Activated naive CD8-positive, alpha-beta T cell (primary cell): ENCODE data around the gene TMEM187.

ENCODE experiments used
- H3K27ac Mint-ChIP-seq: one replicate; pipeline ENCODE4 v1.8.0; 2021; ENCODE audit warnings: mixed read lengths
- H3K27me3 Mint-ChIP-seq: one replicate; pipeline ENCODE4 v1.8.0; 2021; ENCODE audit warnings: mixed read lengths
- H3K36me3 Mint-ChIP-seq: one replicate; pipeline ENCODE4 v1.8.0; 2021; ENCODE audit warnings: mixed read lengths
- H3K4me1 Mint-ChIP-seq: one replicate; pipeline ENCODE4 v1.8.0; 2021; ENCODE audit warnings: low read depth, mixed read lengths
- H3K4me3 Mint-ChIP-seq: one replicate; pipeline ENCODE4 v1.8.0; 2021; ENCODE audit warnings: mild to moderate bottlenecking, mixed read lengths
- H3K9me3 Mint-ChIP-seq: one replicate; pipeline ENCODE4 v1.8.0; 2021; ENCODE audit warnings: low read depth, mixed read lengths

The TMEM187 gene

DNA sequence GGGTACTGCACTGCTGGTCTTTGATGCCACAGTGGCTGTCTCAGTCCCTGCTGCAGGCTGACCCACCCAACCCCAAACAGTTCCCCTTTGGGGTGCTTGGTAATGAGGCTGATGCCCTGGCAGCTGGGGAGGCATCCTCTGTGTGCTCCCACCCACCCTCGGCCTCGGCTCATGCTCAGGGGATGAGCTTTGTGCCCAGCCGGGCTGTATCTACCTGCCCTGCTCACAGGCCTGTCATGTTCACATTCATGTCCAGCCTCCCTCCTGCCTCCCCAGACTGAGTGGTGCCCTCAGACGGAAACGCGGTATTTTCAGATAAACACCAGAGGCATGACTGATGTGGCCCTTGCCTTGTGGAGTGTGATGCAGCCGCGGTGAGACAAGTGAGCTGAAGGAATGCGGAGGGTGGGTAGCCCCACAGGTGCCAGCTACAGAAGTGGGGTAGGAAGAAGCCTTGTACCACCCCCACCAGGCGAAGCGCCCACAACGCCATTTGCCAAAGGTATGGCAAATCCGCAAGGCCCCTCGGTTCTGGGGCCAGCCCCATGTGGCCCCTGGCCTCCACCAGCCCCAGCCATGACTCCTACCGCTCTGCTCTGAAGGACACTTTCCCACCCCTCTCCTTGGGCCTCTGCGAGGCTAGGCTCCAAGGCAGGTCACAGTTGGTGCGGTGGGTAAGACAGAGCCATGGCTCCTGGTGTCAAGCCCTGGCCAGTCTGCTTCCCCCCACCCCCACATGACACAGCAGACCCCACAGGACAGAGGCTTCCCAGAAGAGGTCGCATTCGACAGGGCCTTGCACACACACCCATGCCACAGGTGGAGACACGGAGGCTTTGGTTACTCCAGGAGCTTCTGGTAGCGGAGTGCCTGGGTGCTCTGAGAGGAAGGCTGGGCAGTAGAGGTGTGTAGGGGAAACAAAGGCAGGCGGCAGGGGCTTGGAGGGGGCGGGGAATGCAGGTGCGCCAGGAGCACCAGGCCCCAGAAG is 26.3 kb upstream of the TMEM187 start:
- Mint-ChIP-seq H3K27me3 (no peaks in the 10 kb centered on the region), H3K27ac (no peak overlapping the region), H3K4me1 (peaks cover 19% of the 10 kb centered on the region), H3K36me3 (no peaks in the 10 kb centered on the region), H3K4me3 (peak overlapping the region; percentile 20), H3K9me3 (no peaks in the 10 kb centered on the region)

GRCh38 chrX:153947009-153947769 is 25.4 kb upstream of the TMEM187 start:
- H3K36me3 Mint-ChIP-seq: no peaks in the 10 kb centered on the region
- H3K27ac Mint-ChIP-seq: peak overlapping the region; percentile 86
- H3K27me3 Mint-ChIP-seq: no peaks in the 10 kb centered on the region
- H3K9me3 Mint-ChIP-seq: no peaks in the 10 kb centered on the region
- peaks cover 18% of the 10 kb centered on the region for H3K4me1 Mint-ChIP-seq
- H3K4me3 Mint-ChIP-seq: peak overlapping the region; percentile 24

DNA sequence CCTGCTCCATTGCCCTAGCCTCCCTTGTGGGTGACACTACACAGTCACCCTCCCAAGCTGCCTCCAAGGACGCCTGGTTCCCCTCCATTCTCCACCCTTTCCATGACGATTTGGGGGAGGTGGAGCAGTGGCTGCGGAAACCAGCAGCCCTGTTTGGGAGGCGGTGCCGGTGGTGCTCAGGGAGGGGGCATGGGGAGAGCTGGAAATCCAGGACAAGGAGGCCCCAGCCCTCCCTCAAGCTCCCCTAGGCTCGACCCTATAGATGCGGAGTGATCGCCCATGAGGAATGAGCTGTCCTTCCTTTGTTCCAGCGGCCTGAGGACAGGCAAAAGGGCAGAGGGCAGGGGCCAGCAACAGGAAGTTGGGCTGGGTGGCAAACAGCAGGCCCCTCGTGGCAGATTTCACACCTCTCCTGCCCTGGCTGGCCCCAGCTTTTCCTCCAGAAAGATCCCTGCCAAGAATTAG is 24.5 kb upstream of the TMEM187 start:
- H3K36me3 Mint-ChIP-seq: no peaks in the 10 kb centered on the region
- H3K27ac Mint-ChIP-seq: peak overlapping the region; percentile 86
- H3K9me3 Mint-ChIP-seq: no peaks in the 10 kb centered on the region
- no peaks in the 10 kb centered on the region for H3K27me3 Mint-ChIP-seq
- peaks cover 18% of the 10 kb centered on the region for H3K4me1 Mint-ChIP-seq
- no peak overlapping the region for H3K4me3 Mint-ChIP-seq

DNA sequence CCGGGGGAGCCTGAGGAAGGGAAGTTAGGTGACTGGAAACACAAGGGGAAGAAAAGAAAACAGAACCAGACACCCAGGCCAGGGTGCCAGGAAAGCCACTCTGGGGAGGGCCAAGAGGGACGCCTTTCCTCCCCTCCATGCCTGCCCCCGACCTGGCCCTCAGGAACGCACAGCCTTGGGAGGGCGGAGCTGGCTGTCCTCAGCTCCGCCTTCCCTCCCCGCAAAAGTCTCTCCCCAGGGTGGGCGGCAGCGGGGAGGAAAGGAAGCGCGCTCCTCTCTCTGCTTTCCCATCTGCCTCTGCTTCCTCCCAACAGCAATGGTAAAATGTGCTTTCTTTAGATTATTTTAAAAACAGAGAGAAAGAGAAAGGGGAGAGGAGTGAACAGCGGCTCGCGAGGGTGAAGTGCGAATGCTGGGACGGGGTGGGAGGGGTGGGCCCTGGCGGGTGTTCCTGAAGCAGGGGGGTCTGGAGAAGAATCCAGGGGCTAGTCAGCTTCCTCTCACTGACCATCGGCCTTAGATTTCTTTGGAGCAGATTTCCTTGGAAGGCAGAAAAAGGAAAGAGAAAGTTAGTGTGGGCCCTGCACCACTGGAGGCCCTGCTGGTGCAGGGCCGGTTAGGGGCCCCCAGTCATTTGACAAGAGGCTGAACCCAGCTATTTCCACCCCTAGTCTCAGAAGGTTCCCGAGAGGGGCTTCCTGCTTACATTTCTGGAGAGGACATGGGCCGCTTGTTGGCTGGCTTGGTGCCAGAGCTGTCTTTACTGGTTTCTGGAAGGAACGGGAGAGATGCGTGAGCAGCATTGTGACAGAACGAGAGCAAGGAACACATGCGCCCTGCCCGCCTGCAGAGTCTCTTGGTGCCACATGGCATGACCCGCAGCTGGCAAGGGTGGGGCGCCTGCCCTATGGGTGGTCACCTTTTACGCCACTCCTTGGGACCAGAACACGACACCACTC is 23.4 kb upstream of the TMEM187 start:
- peaks cover 17% of the 10 kb centered on the region for H3K4me1 Mint-ChIP-seq
- H3K27me3 Mint-ChIP-seq: no peaks in the 10 kb centered on the region
- no peaks in the 10 kb centered on the region for H3K9me3 Mint-ChIP-seq
- H3K4me3 Mint-ChIP-seq: peak overlapping the region; percentile 27
- no peaks in the 10 kb centered on the region for H3K36me3 Mint-ChIP-seq
- peak overlapping the region; percentile 76 for H3K27ac Mint-ChIP-seq

DNA sequence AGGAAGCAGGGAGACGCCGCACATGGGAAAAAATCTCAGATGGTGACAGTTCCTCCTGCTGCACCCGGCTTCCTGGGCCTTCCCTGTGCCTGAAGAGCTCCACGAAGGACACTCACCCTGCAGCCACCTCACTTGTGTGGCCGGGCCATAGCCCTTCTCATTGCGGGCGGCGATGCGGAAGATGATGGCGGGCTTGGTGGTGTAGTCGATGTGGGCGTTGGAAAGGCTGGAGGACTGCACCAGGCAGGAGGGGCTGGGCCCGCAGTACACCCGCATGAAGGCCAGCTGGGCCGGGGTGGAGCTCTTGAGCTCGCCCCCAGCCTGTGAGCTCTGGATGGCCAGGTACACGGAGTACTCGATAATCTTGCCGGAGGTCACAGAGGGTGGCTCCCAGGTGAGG is 22.4 kb upstream of the TMEM187 start:
- Mint-ChIP-seq H3K4me1 (peaks cover 17% of the 10 kb centered on the region), H3K4me3 (no peak overlapping the region), H3K27ac (no peak overlapping the region), H3K27me3 (no peaks in the 10 kb centered on the region), H3K36me3 (no peaks in the 10 kb centered on the region), H3K9me3 (no peaks in the 10 kb centered on the region)

DNA sequence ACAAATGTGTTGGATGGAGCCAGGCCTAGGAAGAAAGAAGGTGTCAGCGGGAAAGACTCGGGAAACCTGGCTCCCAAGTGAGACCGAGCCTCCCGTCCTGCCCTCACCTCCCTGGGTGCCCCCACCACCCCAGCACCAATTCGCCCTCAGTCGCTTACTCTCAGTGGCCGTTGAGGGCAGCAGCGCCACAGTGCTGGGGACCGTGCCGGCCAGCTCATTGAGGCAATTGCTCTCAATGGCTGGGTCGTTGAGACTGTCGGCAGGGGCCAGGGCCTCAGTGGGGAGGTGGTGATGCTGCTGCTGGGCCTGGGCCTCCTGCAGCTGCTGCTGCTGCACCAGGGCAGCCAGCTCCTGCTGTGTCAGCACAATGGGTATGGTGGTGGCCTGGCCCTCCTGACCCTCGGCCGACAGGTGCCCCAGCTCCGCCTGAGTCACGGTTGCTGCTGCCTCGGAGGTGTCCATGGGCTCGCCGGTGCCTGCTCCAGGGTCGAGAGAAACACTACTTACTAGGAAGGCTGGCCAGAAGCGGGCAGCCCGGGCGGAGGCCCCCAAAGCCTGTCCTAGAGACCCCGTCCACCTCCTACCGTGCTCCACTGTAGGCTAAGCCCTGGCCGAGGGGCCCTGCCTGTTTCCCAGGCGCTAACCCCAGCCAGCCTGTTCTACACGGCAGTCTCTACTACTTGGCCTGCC is 20.7 kb upstream of the TMEM187 start:
- no peak overlapping the region for H3K27ac Mint-ChIP-seq

GRCh38 chrX:153952373-153953026 is 20.1 kb upstream of the TMEM187 start:
- Mint-ChIP-seq H3K4me1 (peaks cover 14% of the 10 kb centered on the region), H3K4me3 (no peak overlapping the region), H3K36me3 (no peaks in the 10 kb centered on the region), H3K27me3 (no peaks in the 10 kb centered on the region), H3K27ac (no peak overlapping the region), H3K9me3 (no peaks in the 10 kb centered on the region)

More for the DNA sequence above, 20.7 kb upstream of the TMEM187 start:
- H3K27me3 Mint-ChIP-seq: no peaks in the 10 kb centered on the region
- no peak overlapping the region for H3K4me3 Mint-ChIP-seq
- H3K9me3 Mint-ChIP-seq: no peaks in the 10 kb centered on the region
- no peaks in the 10 kb centered on the region for H3K36me3 Mint-ChIP-seq
- peaks cover 17% of the 10 kb centered on the region for H3K4me1 Mint-ChIP-seq

- H3K4me3 Mint-ChIP-seq: no peak overlapping the region
- H3K4me1 Mint-ChIP-seq: peaks cover 9% of the 10 kb centered on the region
- H3K27me3 Mint-ChIP-seq: no peaks in the 10 kb centered on the region
- no peaks in the 10 kb centered on the region for H3K36me3 Mint-ChIP-seq
- no peaks in the 10 kb centered on the region for H3K9me3 Mint-ChIP-seq
- no peak overlapping the region for H3K27ac Mint-ChIP-seq
Observed at GRCh38 chrX:153953342-153953830, 19.2 kb upstream of the TMEM187 start.

DNA sequence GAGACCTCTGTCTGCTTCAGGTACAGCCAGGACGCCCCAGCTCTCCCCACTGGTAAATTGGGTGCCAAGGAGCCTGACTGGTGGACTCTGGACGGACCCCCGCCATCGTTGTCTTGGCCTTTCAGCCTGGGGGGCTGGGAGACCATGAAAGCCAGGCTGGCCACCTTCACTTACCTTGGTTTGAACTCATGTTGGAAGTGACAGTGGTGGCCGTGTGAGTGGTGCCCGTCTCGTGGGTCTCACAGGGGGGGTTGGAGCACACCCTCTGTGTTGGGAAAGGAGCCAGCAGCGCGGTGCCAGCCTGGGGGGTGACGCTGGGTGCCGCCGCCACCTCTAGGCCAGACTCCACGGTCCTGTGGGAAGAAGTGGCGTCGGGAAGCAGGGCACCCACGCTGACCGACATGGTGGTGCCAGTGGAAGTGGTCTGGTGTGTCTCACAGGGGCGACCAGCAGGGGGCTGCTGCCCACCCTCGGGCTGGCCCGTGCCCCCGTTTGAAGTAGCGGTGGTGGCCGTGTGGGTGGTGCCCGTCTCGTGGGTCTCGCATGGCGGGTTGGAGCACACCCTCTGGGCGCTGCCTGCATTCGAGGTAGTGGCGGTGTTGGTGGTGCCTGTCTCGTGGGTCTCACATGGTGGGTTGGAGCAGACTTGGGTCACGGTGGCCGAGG is 18.5 kb upstream of the TMEM187 start:
- H3K4me3 Mint-ChIP-seq: no peak overlapping the region
- no peaks in the 10 kb centered on the region for H3K36me3 Mint-ChIP-seq
- peaks cover 6% of the 10 kb centered on the region for H3K4me1 Mint-ChIP-seq
- H3K27me3 Mint-ChIP-seq: no peaks in the 10 kb centered on the region
- no peak overlapping the region for H3K27ac Mint-ChIP-seq
- H3K9me3 Mint-ChIP-seq: no peaks in the 10 kb centered on the region

- Mint-ChIP-seq H3K9me3 (no peaks in the 10 kb centered on the region), H3K27ac (no peak overlapping the region), H3K36me3 (no peaks in the 10 kb centered on the region), H3K4me1 (peaks cover 3% of the 10 kb centered on the region), H3K4me3 (no peak overlapping the region), H3K27me3 (no peaks in the 10 kb centered on the region)
Observed at GRCh38 chrX:153954558-153955227, 17.9 kb upstream of the TMEM187 start.

- Mint-ChIP-seq H3K9me3 (no peaks in the 10 kb centered on the region), H3K27ac (no peak overlapping the region), H3K36me3 (no peaks in the 10 kb centered on the region), H3K4me3 (no peak overlapping the region), H3K4me1 (peaks cover 3% of the 10 kb centered on the region), H3K27me3 (no peaks in the 10 kb centered on the region)
Observed at GRCh38 chrX:153955228-153955732, 17.3 kb upstream of the TMEM187 start.

DNA sequence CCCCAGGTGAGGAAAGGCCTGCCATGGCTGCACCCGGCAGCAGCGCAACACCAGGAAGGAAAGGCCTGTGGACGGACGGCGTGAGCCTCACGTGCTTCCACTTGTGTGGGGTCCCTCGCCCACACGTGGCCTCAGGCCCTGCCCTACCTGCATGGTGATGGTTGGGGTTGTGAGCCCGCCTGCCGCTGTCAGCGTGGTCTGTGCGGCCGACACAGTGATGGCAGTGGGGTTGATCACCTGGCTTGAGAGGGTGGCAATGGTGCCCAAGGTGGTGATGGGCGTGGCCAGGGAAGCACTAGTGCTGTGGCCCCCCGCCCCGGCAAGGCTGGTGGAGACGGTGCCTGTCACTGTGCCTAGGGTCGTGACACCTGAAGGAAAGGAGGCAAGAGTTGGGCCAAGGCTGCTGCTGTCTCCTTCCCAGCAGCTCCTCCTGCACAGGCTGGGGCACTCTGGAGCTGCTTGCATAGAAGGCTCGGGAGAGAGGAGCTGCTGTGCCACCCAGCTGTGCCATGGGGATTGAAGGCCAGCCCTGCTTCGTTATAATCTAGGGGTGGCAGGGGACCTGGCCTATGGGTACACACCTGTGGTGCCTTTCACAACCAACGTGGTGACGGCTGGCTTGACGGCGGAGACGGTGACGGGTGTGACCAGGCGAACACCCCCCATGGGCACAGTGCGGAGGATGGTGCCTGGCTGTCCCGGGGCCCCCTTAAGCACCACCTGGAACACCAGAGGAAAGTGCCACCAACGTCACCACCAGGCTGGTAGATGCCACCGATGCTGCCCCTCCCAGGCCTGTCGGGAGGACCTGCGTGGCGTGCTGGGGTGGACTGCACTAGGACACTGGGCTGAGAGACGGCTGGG is 16.3 kb upstream of the TMEM187 start:
- Mint-ChIP-seq H3K27me3 (no peaks in the 10 kb centered on the region), H3K4me3 (no peak overlapping the region), H3K9me3 (no peaks in the 10 kb centered on the region), H3K4me1 (peaks cover 3% of the 10 kb centered on the region), H3K27ac (peak overlapping the region; percentile 5), H3K36me3 (no peaks in the 10 kb centered on the region)
